Muscle layer of duodenum (tissue), 2 donors: Measurements from ENCODE around the gene CASP9.
"Not testable (repeated sequence)": the region's sequence is repeated elsewhere in the genome, so short reads cannot be mapped to it uniquely, and the experiment has no call there.

Experiments
- H3K27ac ChIP-seq: one replicate; pipeline ENCODE4 v1.7.0; 2013; ENCODE audit warnings: mild to moderate bottlenecking, low read length
- H3K27me3 ChIP-seq: one replicate; pipeline ENCODE4 v1.7.0; 2013; ENCODE audit warnings: low read depth, mild to moderate bottlenecking, control low read depth, low read length
- H3K36me3 ChIP-seq, 2 donors: one replicate each; pipeline ENCODE4 v1.7.0; 2013; ENCODE audit warnings: low read length in 2 of 2, control low read depth in 1 of 2, mild to moderate bottlenecking in 1 of 2; ENCODE audit not compliant: insufficient read depth in 2 of 2, control insufficient read depth in 1 of 2
- H3K4me1 ChIP-seq, 2 donors: one replicate each; pipeline ENCODE4 v1.7.0; 2013; ENCODE audit warnings: low read length in 2 of 2, mild to moderate bottlenecking in 2 of 2, control low read depth in 1 of 2, moderate library complexity in 1 of 2; ENCODE audit not compliant: insufficient read depth in 2 of 2, control insufficient read depth in 1 of 2
- H3K4me3 ChIP-seq, 2 donors: one replicate each; pipeline ENCODE4 v1.7.0; 2013; ENCODE audit warnings: low read length in 2 of 2, low read depth in 1 of 2, mild to moderate bottlenecking in 1 of 2
- H3K9me3 ChIP-seq, 2 donors: one replicate each; pipeline ENCODE4 v1.7.0; 2013; ENCODE audit warnings: low read length in 2 of 2, control low read depth in 1 of 2, mild to moderate bottlenecking in 1 of 2; ENCODE audit not compliant: control insufficient read depth in 1 of 2
- donor health status: healthy.

CASP9 gene

DNA sequence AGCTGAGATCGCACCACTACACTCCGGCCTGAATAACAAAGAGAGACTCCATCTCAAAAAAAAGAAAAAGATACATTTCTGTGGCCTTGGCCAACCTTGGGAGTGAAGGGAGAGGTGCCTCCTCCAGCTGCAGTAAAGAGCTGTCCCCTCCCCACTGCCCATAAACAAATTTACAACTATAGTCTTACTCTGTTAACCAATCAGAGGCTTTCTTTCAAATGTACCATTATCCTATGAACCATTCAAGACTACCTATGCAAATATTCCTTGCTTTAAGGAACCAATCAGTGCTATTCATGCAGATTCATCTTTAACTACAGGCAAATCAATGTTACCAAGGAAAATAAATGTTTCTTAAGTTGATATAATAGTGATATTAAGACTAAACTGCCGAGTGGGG is 47.1 kb downstream of the CASP9 start:
- Histone ChIP-seq H3K36me3 (no peaks in the 10 kb centered on the region), H3K27ac (no peak overlapping the region), H3K9me3 (no peaks in the 10 kb centered on the region), H3K27me3 (no peaks in the 10 kb centered on the region), H3K4me1 (no peaks in the 10 kb centered on the region), H3K4me3 (no peak overlapping the region)

DNA sequence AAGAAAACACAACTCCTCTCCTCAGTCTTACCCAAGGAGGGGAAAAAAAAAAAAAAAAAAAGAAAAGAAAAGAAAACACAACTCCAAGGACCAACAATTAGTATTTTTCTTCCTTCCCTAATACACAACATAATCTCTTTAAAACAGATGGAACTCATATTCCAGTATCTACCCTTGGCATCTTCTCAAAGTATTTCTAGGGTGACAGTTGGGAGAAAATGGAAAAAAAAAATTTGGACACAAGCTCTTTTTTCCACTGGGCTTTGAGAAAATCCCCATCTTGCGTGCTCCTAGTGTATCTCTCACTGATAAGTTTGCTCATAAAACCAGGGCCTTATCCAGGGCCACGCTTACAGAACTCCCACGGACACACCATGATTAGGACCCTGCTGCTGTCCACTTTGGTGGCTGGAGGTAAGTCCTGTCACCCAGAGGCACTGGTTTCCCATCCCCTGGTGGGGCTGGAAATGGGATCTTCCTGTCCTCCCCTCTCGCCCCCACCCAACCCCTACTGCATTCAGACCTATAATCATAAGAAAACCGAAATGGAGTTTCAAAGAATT is 48.2 kb downstream of the CASP9 start, which contains the start of gene CELA2B:
TSS of gene CELA2B (plus strand) at position 353 of the 563 bp plus-strand sequence. CDS start at position 375, 22 bp downstream.
- H3K9me3 ChIP-seq = no peaks in the 10 kb centered on the region
- H3K4me3 ChIP-seq = no peak within 1 kb of the TSS
- H3K36me3 ChIP-seq = no peaks in the 10 kb centered on the region
- H3K4me1 ChIP-seq = no peaks in the 10 kb centered on the region
- no peak within 1 kb of the TSS for H3K27ac ChIP-seq
- no peaks in the 10 kb centered on the region for H3K27me3 ChIP-seq

DNA sequence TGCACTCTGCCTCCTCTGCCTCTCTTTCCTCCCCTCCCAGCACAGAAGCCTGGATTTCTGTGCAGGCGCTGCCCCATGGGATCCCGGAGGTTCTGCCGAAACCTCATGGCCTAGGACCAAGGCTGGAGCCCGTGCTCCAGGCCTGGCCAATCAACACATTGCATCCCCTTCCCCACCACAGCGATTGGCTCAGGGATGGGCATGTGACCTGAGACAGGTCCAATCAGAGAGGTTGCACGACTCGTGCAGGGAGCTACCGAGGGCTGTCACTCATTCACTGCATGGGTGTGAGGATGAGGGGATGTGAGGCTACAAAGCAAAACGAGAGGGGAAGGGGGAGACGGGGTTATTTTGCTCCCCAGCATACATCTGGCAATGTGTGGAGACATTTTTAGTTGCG is 51.4 kb downstream of the CASP9 start:
- Histone ChIP-seq H3K27me3 (no peaks in the 10 kb centered on the region), H3K4me3 (no peak overlapping the region), H3K4me1 (peaks cover 0 to 3% of the 10 kb centered on the region in 2 donors), H3K9me3 (no peaks in the 10 kb centered on the region), H3K36me3 (no peaks in the 10 kb centered on the region), H3K27ac (no peak overlapping the region)

DNA sequence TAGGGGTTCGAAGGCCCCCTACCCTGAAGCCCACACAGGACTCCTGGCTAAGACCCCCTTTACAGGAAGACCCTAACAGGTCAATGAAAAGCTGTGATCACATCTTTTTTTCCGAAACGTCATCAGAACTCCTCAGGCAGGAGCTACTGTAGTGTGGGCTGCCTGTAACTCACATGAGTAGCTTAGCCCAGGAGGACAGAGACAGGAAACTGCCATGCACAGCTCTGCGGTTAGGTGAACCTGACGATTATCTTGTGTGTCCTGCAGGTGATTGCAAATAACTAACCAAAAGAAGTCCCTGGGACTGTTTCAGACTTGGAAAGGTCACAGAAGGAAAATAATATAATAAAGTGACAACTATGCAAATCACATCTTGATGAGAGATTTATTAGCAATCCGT is 52.3 kb downstream of the CASP9 start:
- not testable (repeated sequence) for H3K27ac ChIP-seq, H3K27me3 ChIP-seq, H3K36me3 ChIP-seq, H3K4me3 ChIP-seq, H3K4me1 ChIP-seq, H3K9me3 ChIP-seq

DNA sequence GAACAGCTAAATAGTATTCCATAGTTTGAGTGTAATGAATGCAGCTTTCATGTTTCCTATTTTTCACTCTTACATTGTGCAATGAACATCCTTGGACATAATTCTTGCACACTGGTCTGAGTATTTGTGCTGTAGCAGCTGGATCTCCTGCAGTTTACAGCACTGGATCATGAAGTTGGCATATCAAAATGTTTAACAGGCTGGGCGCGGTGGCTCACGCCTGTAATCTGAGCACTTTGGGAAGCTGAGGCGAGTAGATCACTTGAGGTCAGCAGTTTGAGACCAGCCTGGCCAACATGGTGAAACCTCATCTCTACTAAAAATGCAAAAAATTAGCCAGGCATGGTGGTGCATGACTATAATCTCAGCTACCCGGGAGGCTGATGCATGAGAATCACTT is 52.9 kb downstream of the CASP9 start:
- H3K9me3 ChIP-seq, H3K36me3 ChIP-seq, H3K4me3 ChIP-seq, H3K4me1 ChIP-seq, H3K27me3 ChIP-seq, H3K27ac ChIP-seq: not testable (repeated sequence)

DNA sequence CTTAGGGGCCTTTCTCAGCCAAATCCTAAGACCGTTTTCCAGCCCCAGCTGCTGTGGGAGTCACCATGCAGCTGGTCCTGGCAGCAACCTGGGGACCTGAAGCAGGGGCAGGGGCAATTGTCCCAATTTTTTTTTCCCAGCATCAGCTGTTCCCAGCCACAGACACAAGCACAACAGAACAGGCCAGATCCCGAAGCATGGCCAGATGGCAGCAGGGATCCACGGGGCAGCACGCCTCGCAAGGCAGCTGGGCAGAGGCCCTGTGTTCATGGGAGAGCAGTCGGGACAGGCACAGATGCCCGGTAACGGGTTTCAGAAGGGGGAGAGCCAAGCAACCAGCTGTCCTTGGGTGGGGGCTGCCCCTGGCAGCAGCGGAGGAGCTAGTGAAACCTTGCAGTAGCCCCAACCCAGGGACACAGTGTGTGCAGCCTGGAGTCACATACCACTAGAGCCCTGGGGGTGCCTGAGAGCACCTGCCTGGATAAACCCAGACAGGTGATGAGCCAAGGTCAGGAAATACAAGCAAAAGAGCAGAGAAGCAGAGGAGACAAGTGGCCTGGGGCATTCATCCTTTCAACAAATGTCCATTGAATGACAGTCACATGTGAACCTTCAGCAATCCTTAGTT is 54.1 kb downstream of the CASP9 start:
- not testable (repeated sequence) for H3K36me3 ChIP-seq, H3K4me3 ChIP-seq, H3K27me3 ChIP-seq, H3K27ac ChIP-seq, H3K4me1 ChIP-seq, H3K9me3 ChIP-seq

DNA sequence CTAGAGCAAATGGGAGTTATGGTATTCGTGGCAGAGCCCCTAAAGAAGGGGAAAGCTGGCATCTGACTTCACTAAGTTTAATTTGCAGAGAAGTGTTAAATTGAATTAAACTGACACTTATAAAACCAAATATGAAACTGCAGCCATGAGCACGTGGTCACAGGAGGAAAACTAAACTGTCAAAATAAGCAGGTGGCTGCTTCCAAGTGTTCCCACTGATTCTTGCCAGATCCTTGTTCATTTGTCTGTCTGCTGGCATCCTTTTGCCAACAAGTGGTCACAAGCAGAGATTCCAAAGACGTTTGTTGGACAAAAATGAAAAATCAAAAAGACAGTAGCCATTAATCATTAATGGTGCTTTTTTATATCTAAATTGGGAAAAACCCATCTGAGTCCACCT is 54.7 kb downstream of the CASP9 start:
- Histone ChIP-seq H3K27ac (no peak overlapping the region), H3K27me3 (no peaks in the 10 kb centered on the region), H3K9me3 (no peaks in the 10 kb centered on the region), H3K36me3 (no peaks in the 10 kb centered on the region), H3K4me3 (no peak overlapping the region), H3K4me1 (peaks cover 0 to 3% of the 10 kb centered on the region in 2 donors)

DNA sequence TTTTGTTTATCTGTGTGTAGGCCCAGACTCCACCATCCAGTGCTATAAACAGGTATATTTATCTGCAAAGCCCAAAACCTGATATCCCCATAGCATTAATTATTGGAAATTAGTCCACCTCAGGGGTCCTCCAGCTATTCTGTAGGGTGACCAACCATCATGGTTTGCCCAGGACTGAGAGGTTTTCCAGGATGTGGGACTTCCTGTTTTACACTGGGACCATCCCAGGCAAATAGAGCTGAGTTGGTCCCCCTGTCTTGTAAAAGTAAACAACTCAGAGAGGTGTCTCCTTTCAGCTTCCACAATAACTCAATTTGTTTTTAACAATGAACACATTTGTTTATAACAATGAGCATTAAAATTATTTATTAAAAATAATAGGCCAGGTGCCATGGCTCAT is 55.9 kb downstream of the CASP9 start:
- Histone ChIP-seq H3K27me3 (no peaks in the 10 kb centered on the region), H3K9me3 (no peaks in the 10 kb centered on the region), H3K36me3 (no peaks in the 10 kb centered on the region), H3K4me1 (peaks cover 0 to 3% of the 10 kb centered on the region in 2 donors), H3K27ac (no peak overlapping the region), H3K4me3 (no peak overlapping the region)

DNA sequence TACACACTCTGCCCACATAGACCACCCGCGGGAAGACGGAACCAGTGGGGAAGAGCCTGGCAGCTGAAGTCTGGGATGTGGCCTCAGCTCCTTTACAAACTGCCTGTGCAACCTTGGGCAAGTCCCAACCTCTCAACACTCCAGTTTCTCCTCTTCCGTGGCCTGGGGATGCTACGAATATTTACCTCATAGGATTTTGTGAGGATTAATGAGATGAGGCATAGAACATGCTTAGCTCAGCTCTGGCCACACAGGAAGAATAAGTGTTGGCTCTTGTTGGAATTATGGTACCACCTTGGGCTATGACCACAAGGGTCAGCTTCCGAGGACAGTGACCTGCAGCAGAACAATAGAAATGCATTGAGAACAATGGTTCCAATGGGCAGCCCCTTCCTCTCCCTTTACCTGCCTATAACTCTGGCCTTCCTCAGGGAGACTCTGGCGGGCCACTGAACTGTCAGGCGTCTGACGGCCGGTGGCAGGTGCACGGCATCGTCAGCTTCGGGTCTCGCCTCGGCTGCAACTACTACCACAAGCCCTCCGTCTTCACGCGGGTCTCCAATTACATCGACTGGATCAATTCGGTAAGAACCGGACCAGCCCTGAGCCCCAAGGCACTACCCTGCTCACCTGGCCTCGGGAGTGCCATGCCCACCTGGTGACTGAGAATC is 56.9 kb downstream of the CASP9 start:
- not testable (repeated sequence) for H3K4me3 ChIP-seq, H3K36me3 ChIP-seq, H3K27me3 ChIP-seq, H3K27ac ChIP-seq, H3K4me1 ChIP-seq, H3K9me3 ChIP-seq

DNA sequence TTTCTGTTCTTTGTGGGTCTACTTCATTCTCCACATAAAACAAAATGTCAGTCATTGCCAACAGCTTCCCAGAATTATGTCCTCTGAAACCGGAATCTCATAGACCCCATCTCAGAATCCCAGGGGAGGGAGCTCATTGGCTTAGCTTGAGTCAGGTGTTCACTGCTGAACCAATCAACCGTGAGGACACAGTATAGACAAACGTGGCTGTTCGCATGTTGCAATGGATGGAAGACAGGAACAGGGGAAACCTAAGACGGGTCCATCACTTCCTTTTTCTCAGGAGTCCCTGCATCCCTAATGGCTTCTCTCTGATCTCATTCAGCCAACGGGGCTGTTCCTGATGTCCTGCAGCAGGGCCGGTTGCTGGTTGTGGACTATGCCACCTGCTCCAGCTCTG is 58.3 kb downstream of the CASP9 start:
- Histone ChIP-seq H3K27ac (no peak overlapping the region), H3K4me3 (no peak overlapping the region), H3K9me3 (no peaks in the 10 kb centered on the region), H3K4me1 (peaks cover 0 to 3% of the 10 kb centered on the region in 2 donors), H3K36me3 (no peaks in the 10 kb centered on the region), H3K27me3 (no peaks in the 10 kb centered on the region)

DNA sequence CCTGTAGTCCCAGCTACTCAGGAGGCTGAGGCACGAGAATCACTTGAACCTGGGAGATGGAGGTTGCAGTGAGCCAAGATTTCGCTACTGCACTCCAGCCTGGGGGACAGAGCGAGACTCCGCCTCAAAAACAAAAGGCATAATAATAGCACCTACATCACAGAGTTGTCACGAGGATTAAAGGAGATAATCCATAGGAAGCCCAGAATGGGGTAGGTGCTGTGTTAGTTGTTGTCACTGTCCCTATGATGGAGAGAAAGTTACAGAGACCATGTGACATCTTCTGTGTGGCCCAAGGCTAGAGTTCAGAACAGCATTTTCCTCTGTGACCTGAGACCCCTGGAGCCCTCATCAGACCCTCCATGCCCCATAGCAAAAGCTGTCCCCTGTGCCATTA is 60.1 kb downstream of the CASP9 start:
- not testable (repeated sequence) for H3K4me1 ChIP-seq, H3K27me3 ChIP-seq, H3K4me3 ChIP-seq, H3K36me3 ChIP-seq, H3K9me3 ChIP-seq, H3K27ac ChIP-seq
